Erythroblast (primary cell): ENCODE measurements around the gene GMDS.

ENCODE experiments used
- GATA1 ChIP-seq: IDR thresholded peaks from 2 replicates; pipeline ENCODE4 v1.6.1; 2011; ENCODE audit warnings: low read depth, mild to moderate bottlenecking, control low read depth, low read length, moderate library complexity
- POLR2A ChIP-seq: IDR thresholded peaks from 2 replicates; pipeline ENCODE4 v1.6.1; 2011; ENCODE audit warnings: mild to moderate bottlenecking, low read length

DNA sequence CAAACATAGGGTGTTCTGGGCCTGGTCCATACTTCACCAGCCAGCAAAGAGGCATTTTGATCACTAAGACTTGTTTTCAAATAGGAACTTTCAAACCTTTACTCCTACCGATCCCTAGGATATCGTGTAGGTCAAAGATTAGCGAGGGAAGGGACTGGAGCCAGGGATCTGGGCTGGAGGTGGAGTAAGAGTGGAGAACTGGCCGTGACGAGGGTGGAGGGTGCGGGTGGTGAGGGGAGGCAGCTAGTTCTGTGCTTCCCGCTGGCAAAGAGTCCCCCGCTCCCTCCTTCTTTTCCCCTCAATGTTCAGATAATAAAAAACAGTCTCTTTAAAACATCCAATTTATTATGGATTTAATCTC is 446.5 kb downstream of the GMDS start:
- TF ChIP-seq POLR2A = no peak
- no peak for TF ChIP-seq GATA1
